Ecto neural progenitor cell (in vitro differentiated cells): ENCODE data around the gene TPST1.
"Not testable (repeated sequence)": the region's sequence is repeated elsewhere in the genome, so short reads cannot be mapped to it uniquely, and the experiment has no call there.

Experiments used
- DNase-seq: peaks from one replicate; pipeline ENCODE4 v3.0.0-alpha.2; 2018; ENCODE audit warnings: low spot score

Gene TPST1

DNA sequence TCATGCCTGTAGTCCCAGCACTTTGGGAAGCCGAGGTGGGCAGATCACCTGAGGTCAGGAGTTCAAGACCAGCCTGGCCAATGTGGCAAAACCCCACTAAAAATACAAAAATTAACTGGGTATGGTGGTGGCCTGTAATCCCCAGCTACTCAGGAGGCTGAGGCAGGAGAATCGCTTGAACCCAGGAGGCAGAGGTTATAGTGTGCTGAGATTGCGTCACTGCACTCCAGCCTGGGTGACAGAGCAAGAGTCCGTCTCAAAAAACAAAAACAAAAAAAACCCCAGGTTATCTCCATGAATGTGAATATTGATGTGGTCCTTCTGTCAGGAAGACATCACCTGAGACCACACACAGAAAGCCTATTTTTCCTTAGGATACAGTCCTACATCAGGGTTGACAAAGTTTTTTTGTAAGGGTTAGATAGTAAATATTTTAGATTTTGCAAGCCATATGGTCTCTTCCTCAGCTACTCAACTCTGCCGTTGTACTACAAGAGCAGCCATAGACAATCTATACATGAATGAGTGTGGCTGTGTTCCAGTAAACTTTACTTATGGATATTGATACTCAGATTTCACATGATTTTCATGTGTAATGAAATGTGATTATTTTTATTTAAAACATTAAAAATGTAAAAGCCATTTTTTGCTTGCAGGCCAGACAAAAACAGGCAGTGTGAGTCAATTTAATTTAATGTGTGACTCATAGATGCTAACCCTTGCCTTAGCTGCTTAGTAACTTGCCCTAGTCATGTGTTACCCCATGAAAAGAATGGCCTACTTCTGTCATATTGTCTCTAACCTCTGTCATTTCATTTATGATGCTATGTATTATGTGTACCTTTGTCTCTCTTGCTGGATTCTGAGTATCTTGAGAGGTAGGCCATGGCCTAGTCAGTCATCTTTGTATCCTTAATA is 78.1 kb downstream of the TPST1 start:
- no peak for DNase-seq

DNA sequence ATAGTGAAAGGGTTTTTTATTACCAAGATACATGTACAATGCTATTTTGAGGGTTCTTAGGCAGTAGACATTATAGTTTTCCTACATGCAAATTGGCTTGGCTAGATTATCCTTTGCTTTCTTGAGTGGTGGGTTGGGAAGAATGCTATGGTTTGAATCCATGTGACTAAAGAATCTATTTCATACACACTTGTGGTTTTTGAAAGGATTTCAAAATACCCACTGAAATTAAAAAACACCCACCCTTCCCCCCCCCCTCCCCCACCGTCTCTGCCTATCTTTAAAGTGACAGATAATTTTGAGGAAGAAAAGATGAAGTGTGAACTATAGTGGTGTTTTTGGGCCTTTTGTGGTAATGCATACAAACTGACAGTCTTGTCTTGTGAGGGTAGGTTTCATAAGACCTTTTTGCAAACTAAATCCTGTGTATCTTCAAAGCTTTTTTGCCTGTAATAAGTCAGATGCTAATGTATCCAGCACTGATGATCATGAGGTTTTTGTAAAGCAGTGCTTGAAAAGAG is 90.9 kb downstream of the TPST1 start:
- no peak for DNase-seq

DNA sequence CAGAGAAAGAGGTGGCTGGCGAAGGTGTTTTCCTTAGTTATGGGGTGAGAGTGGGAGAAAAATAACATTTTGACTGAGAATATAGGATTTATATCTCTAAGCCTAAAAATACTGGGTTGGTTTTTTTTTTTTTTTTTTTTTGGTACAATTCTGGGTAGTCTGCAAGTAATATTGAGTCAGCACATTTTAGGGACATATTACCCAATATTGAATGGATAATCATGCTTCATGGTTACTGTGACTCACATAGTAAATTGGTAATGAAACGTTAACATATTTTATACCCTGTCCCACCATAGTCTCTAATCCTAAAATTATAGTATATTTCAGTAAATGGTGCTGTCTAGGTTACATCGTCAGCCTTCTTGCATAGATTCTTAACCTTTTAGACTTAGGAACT is 91.4 kb downstream of the TPST1 start:
- DNase-seq, result no peak

DNA sequence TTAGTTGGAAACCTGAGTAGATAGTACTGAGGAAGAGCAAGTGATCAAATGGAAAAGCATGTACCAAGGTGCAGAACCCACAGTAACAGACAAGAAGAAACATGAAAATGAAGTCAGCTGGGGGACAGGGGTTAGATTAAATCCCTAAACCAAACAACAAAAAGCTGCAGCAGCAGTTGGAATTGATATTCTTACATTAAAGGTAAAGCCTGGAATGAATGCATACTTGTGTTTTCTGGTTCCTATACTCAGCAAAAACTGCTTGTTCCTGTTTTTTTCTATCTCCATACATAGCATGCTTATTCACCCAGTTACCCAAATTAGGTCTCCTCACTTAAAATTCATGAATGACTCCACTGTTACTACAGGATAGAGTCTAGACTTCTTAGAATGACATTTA is 92.4 kb downstream of the TPST1 start:
- no peak for DNase-seq

DNA sequence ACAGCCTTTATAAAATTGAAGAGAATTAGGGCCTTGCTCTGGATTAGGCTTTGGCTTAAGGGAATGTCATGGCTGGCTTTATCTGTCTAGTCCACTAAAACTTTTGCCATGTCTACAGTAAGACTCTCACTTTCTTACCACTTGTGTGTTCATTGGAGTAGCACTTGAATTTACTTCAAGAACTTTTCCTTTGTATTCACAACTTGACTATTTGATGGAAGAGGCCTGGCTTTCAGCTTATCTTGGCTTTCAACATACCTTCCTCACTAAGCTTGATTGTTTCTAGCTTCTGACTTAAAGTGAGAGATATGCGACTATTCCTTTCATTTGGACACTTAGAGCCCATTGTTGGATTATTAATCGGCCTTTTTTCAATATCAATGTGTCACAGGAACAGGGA is 96.1 kb downstream of the TPST1 start:
- no peak for DNase-seq

DNA sequence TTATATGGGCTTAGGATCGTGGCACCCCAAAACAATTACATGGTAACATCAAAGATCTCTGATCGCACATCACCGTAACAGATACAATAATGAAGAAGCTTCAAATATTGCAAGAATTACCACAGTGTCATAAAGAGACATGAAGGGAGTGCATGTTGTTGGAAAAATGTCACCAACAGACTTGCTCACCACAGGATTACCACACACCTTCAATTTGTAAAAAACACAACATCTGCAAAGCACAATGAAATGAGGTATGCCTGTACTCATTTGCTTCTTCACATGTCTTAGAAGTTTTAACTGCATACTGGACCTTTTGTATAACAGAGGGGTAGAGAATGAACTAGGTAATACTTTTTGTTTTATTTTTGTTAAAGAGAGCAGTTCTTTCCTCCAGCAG is 96.6 kb downstream of the TPST1 start:
- DNase-seq, result no peak

DNA sequence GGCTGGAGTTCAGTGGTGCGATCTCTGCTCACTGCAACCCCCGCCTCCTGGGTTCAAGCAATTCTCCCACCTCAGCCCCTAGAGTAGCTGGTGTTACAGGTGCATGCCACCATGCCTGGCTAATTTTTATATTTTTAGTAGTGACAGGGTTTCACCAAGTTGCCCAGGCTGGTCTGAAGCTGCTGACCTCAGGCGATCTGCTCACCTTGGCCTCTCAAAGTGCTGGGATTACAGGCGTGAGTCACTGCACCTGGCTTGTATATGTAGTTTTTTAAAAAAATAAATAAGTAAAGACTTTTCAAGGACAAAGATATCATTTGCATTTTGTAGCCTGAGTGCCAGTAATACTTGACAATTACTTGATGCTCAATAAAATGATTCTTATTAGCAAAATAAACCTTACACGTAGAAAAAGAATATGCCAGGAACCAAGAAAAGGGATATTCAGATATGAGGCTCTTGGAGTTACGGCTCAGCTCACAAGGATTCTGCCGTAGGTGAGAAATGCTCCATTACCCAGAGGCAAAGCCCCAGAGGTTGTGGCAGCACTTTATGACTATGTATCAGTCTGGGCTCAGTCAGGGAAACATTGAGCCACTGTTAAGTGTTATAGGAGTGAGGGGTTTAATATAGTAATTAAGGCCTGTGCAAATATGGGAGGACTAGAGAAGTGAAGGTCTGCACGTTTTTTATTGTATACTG is 98.5 kb downstream of the TPST1 start:
- no peak for DNase-seq

DNA sequence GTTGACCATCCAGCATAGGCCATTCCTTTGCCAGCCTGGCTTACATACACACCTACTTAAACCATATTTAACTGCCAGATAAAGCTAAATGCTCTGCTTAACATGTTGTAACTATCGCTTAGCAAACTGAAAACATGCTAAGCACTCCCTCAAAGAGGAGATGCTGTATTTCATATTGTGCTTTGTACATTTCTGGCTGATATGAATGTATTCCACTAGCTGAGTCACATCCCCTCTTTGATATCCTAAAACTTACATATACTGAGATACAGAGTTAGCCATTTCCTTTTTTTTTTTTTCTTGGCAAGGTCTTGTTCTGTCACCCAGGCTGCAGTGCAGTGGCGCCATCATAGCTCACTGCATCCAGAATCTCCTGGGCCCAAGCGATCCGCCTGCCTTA is 99.4 kb downstream of the TPST1 start:
- DNase-seq, result no peak

DNA sequence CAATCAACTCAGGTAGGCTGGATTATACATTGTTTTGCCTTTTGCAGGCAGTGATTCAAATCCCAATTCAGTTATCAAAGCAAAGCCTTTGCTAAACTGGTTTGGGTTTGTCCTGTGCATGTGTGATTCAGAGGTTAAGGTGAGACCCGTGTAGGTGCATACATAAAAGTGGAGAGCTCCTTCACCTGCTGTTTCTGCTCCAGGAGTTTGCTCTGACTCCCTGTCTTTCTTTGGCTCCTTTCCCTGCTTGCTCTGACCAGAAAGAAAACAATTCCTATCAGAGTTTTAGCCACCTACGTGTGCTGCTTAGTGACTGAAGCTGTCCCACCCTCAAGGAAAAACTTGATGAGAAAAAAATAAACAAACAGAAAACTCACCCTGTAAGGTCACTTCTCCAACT is 101.1 kb downstream of the TPST1 start:
- no peak for DNase-seq

DNA sequence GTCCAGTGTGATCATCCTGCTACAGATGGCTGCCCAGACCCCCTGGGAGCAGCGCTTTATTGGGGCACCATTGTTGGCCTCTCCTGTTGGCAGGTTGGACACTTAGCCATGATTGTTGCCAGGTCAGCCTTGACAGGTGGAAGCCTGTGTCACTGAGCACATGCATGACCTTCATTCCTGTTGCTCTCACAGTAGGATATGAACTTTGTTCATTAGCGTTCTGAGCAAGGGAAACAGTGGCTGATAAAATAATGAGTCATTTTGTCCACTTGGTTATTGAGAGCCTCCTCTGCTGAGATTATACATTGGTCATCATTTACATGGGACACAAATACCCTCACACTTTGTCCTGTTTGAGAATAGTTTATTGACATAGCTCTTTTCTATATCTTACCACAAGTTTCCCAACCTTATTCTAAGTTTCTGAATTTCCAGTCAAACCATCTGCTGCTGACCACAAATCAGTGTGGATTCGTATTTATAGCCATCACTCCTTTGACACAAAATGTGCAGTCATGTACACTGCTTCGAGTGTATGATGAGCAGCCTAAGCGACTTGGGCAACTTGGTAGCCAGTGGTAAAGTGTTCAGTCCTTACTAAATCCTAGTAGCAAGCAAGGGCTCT is 102.6 kb downstream of the TPST1 start:
- DNase-seq, result no peak

DNA sequence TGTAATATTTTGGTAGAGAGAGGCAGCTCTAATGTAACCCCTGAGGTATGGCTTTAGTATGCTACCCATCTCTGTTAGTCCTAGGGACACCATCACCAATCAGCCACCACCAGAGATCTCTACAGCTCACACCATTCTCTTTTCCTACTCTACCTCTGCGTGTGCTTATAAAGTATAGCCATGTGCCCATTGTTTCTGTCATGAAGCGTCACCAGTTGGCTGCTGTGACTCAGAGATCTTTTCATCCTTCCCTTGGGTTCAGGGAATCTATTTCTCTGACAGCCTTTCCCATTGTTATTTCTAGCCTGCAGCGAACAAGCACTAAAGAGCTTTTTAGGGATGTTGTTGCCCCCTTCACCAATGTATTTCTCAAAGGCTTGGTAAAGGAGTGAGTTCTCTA is 103.3 kb downstream of the TPST1 start:
- DNase-seq, result no peak

DNA sequence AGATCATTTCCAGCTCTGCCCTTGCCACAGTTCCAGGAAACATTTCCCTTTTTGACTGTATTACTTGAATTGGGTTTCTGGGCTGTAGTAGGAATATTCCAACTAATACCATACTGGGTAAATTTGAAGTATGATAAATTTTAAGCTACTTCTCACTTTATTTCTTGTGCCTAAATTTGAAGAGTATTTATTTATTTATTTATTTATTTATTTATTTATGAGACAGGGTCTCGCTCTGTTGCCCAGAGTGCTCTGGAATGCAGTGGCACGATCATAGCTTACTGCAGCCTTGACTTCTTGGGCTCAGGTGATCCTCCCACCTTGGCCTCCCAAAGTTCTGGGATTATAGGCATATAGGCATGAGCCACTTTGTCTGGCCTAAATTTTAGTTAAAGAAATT is 105.5 kb downstream of the TPST1 start:
- no peak for DNase-seq

DNA sequence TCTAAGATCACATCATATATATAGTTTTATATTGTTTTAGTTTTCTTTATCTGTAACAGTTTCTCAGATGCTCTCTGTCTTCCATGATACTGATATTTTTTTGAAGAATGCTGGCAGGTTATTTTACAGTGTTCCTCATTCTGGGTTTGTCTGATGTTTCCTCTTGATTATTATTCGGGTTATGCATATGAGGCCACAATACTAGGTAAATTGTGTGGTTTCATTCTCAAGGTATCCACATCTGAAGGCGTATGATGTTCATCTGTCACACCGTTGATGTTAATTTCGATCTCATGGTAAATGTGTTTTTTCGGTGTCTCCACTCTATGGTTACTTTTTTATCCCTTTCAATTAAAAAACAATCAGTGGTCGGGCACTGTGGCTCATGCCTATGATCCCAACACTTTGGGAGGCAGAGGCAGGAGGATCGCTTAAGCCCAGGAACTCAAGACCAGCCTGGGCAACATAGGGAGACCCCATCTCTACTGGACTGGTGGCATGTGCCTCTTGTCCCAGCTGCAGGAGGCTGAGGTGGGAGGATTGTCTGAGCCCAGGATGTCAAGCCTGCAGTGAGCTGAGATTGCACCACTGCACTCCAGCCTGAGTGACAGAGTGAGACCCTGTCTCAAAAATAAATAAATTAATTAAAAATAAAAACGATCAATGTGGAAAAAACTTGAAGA is 108.9 kb downstream of the TPST1 start:
- DNase-seq, result no peak

DNA sequence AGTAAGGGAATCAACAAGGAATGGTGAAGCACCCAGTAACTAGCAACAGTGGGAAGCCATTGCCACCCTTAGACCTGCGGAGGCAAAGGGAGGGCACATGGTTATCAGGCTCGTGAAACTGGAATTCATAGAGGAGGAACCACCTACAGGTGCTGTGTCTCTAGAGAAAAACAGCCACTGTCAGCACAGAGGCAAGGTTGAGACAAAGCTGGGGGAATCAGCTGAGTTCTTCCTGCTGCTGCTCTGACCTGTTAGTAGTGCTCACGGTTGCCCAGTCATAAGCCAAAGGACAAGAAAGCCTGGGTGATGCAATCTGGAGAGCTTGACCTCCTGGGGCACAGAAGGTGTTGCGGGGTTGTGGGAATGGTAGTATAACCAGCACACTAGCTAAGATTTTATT is 110.1 kb downstream of the TPST1 start:
- no peak for DNase-seq

DNA sequence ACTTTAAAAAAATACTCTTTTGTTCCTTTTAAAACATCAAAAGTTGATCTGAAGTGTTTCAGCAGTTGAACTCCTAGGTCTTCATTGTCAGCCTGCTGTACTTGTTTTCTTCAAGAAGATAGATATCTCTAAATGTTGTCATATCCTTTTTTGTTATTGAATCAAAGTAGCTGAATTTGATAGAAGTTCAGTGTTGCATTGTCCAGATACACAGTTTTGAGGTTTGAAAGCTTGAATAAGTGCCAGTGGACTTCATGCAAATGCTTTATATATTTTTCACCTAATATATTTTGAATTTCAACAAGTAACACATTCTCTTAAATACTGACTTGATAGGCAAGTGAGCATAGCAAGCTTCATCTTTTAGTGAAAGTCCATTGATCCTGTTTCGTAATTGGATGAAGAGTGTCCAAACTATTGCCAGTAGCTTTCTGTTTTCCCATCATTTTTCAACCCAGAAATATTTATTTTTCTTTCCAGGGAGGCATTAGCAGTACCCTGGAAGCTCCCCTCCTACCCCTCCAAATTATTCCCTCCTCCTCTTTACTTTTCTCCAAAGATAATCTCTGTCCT is 114.4 kb downstream of the TPST1 start:
- DNase-seq, result no peak

DNA sequence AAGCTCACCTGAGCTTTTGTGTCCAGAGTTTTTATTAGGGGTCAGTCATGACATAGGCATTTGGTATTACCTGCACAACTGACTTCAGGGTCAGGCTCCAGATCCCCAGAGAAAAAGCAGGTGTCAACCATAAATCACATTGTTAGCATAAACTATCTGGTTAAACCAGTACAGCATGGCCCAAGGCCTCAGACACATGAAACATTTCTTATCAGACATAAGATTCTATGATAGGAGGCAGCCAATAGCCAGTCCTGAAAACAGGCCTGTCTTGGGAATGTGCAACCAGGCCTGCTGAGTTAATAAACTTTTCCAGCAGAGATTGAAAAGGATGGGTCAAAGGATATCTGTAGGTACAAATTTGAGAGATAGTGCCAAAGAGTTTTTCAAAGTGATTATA is 116.1 kb downstream of the TPST1 start:
- DNase-seq, result no peak

DNA sequence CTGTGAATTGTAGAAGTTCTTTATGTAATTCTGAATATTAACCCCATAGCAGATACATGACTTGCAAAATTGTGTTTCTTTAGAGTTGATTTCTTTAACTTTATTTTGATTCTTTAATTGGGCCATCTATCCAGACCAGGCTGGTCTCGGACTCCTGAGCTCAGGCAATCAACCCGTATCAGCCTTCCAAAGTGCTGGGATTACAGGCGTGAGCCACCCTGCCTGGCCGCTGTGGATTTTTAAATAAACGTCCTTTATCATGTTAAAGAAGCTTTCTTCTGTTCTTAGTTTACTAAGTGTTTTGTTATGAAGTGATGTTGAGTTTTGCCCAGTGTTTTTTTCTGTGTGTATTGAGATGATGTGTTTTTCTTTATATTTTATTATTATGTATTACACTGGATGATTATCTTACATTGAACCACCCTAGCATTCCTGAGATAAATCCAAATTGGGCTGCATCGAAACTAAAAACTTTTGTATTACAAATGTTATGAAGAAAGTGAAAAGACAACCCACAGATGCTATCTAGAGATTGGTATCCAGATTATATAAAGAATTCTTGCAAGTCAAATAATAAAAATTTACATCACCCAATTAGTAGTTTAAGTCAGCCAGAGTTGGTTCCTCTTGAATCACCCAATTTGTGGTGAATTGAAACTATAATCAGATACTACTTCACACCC is 118.1 kb downstream of the TPST1 start:
- DNase-seq, result no peak

DNA sequence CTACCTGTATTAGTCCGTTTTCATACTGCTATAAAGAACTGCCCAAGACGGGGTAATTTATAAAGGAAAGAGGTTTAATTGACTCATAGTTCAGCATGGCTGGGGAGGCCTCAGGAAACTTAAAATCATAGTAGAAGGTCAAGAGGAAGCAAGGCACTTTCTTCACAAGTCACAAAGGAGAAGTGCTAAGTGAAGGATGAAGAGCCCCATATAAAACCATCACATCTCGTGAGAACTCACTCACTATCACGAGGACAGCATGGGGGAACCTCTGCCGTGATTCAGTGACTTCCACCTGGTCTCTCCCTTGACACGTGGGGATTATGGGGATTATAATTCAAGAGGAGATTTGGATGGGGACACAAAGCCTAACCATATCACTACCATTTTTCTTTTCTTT is 119.9 kb downstream of the TPST1 start:
- not testable (repeated sequence) for DNase-seq

DNA sequence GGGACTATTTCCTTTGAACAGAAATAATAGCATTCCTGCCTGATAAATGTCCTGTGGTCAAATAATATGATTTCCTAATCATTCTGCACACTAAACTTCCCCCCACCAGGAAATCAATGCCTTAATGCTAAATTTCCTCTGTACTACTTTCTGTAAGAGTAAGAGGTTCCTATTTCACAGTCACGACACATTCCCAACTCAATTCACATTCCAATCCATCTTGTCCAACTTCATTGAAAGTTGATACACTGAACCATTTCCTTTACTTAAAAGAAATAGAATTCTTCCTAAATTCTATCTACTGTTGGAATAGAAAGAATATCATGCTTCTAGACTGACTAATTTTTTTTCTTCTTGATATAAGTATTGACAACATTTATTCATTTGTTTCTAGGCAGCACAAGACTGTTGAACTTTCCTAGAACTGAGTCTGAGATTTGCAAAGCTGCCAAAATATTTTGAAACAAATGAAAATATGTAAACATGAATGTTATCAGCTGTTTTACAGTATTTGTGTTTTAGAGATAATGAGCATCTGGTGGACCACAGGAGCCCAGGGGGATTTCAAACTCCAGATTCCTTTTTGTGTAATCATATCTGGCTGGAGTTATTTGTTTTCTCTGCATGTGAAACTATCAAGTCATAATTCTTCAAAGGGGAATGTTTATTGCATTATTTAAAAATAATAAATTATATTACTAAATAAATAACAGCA is 121.5 kb downstream of the TPST1 start:
- no peak for DNase-seq

DNA sequence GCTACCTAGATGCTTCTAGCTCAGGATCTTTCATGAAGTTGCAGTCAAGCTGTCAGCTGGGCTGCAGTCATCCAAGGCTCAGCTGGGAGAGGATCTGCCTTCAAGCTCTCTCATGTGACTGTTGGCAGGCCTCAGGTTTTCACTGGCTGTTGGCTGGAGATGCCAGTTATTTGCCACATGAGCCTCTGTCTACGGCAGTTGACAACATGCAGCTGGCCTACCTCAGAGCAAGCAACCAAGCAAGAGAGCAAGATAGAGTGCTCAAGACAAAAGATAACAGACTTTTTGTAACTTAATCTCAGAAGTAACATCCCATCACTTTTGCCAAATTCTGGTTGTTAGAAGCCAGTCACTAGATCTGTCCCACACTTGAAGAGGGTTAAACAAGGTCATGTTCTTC is 125.8 kb downstream of the TPST1 start:
- no peak for DNase-seq

DNA sequence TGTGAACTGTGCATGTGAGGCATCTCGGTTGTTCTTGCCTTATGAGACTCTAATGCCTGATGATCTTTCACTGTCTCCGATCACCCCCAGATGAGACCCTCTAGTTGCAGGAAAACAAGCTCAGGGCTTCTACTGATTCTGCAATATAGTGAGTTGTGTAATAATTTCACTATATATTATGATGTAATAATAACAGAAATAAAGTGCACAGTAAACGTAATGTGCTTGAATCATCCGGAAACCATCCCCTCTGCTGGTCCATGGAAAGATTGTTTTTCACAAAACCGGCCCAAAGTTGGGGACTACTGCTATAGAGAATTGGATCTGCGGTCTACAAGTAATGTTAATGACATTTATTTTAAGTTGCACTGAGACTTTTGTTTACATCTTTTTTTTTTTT is 126.7 kb downstream of the TPST1 start:
- DNase-seq, result no peak
